GM18861 (cell line): ENCODE results near the gene SPATA3.
"Not testable (repeated sequence)": the region's sequence is repeated elsewhere in the genome, so short reads cannot be mapped to it uniquely, and the experiment has no call there.

ENCODE experiments used
- ATAC-seq: cut with Tn5 transposase; IDR thresholded peaks from one replicate; pipeline ENCODE4 v1.9.1; 2021; ENCODE audit not compliant: unreplicated experiment

The SPATA3 gene

GRCh38 chr2:230991598-230991997, 4.3 kb upstream of the SPATA3 start:
- ATAC-seq: no peak

- no peak for ATAC-seq
These were observed 740 bp downstream of the SPATA3 start for GRCh38 chr2:230996661-230997060.

GRCh38 chr2:230998882-230999281, 3.0 kb downstream of the SPATA3 start:
- no peak for ATAC-seq

- no peak for ATAC-seq
These were observed 3.6 kb downstream of the SPATA3 start for GRCh38 chr2:230999477-230999876.

- ATAC-seq: no peak
These were observed 4.4 kb downstream of the SPATA3 start for GRCh38 chr2:231000211-231000904.

- no peak for ATAC-seq
These were observed 5.1 kb downstream of the SPATA3 start for GRCh38 chr2:231001036-231001435.

- ATAC-seq: no peak
These were observed 6.0 kb downstream of the SPATA3 start for GRCh38 chr2:231001921-231002320.

- ATAC-seq: no peak
These were observed 6.7 kb downstream of the SPATA3 start for GRCh38 chr2:231002641-231003040.

GRCh38 chr2:231003186-231003585, 7.3 kb downstream of the SPATA3 start:
- no peak for ATAC-seq

GRCh38 chr2:231004930-231005329, 9.0 kb downstream of the SPATA3 start:
- ATAC-seq: not testable (repeated sequence)

GRCh38 chr2:231007286-231008098, 11.6 kb downstream of the SPATA3 start:
- ATAC-seq: no peak

- ATAC-seq: no peak
These were observed 12.2 kb downstream of the SPATA3 start for GRCh38 chr2:231008131-231008530.

- no peak for ATAC-seq
These were observed 13.5 kb downstream of the SPATA3 start for GRCh38 chr2:231009236-231009919.

GRCh38 chr2:231010201-231010730, 14.3 kb downstream of the SPATA3 start:
- no peak for ATAC-seq

- no peak for ATAC-seq
These were observed 15.6 kb downstream of the SPATA3 start for GRCh38 chr2:231011526-231011925.

GRCh38 chr2:231012463-231012862, 16.5 kb downstream of the SPATA3 start:
- no peak for ATAC-seq

GRCh38 chr2:231013820-231014219, 17.9 kb downstream of the SPATA3 start:
- no peak for ATAC-seq

- ATAC-seq: no peak
These were observed 19.6 kb downstream of the SPATA3 start for GRCh38 chr2:231015478-231015877.

GRCh38 chr2:231015926-231016325, 20.0 kb downstream of the SPATA3 start:
- ATAC-seq: no peak

- ATAC-seq: no peak
These were observed 20.8 kb downstream of the SPATA3 start for GRCh38 chr2:231016566-231017230.

- no peak for ATAC-seq
These were observed 21.3 kb downstream of the SPATA3 start for GRCh38 chr2:231017231-231017598.
